Loucy (cell line): ENCODE results near the gene PTOV1.

ENCODE experiments used
- H2AFZ ChIP-seq: fragments of 200-600 bp; sonication (generic); 2 replicates; pipeline ENCODE4 v1.6.0; 2016; ENCODE audit warnings: antibody characterized with exemption, mild to moderate bottlenecking, low read length, moderate library complexity
- H3F3A ChIP-seq: fragments of 200-600 bp; 2 replicates; pipeline ENCODE4 v1.6.0; 2016; ENCODE audit warnings: antibody characterized with exemption, low read depth, mild to moderate bottlenecking
- H3K27me3 ChIP-seq: fragments of 200-600 bp; sonication (generic); 2 replicates; pipeline ENCODE4 v1.6.1; 2014; ENCODE audit warnings: low read length, mild to moderate bottlenecking; ENCODE audit not compliant: insufficient read depth, poor library complexity, severe bottlenecking
- H3K36me3 ChIP-seq: fragments of 200-600 bp; sonication (generic); 2 replicates; pipeline ENCODE4 v1.6.1; 2016; ENCODE audit warnings: low read length; ENCODE audit not compliant: insufficient read depth
- H3K4me1 ChIP-seq: fragments of 200-600 bp; sonication (generic); 2 replicates; pipeline ENCODE4 v1.5.1; 2014; ENCODE audit warnings: low read length, mild to moderate bottlenecking; ENCODE audit not compliant: insufficient read depth, poor library complexity, severe bottlenecking
- H3K4me2 ChIP-seq: fragments of 200-600 bp; sonication (generic); 2 replicates; pipeline ENCODE4 v1.6.0; 2014; ENCODE audit warnings: antibody characterized with exemption, low read length, low read depth, mild to moderate bottlenecking; ENCODE audit not compliant: poor library complexity, severe bottlenecking
- H3K4me3 ChIP-seq: fragments of 200-600 bp; sonication (generic); 2 replicates; pipeline ENCODE4 v1.5.1; 2014; ENCODE audit warnings: low read length, mild to moderate bottlenecking, mixed read lengths; ENCODE audit not compliant: poor library complexity, severe bottlenecking
- H3K79me2 ChIP-seq: fragments of 200-600 bp; sonication (generic); 2 replicates; pipeline ENCODE4 v1.6.1; 2014; ENCODE audit warnings: low read length; ENCODE audit not compliant: insufficient read depth
- H3K9ac ChIP-seq: fragments of 200-600 bp; sonication (generic); 2 replicates; pipeline ENCODE4 v1.6.0; 2014; ENCODE audit warnings: mild to moderate bottlenecking, low read depth, low read length, moderate library complexity; ENCODE audit not compliant: poor library complexity, severe bottlenecking
- H3K9me2 ChIP-seq: fragments of 200-600 bp; sonication (generic); replicated peaks from 2 replicates; pipeline ENCODE4 v1.6.1; 2016; ENCODE audit warnings: low read depth, low read length, mixed read lengths
- H3K9me3 ChIP-seq: fragments of 200-600 bp; sonication (generic); 2 replicates; pipeline ENCODE4 v1.6.1; 2014; ENCODE audit warnings: mild to moderate bottlenecking, antibody characterized with exemption, low read length, low read depth; ENCODE audit not compliant: insufficient read depth
- H4K20me1 ChIP-seq: fragments of 200-600 bp; sonication (generic); 2 replicates; pipeline ENCODE4 v1.6.0; 2014; ENCODE audit warnings: antibody characterized with exemption, low read length, mild to moderate bottlenecking; ENCODE audit not compliant: insufficient read depth, poor library complexity, severe bottlenecking
- CTCF ChIP-seq: fragments of 200-600 bp; sonication (generic); conservative IDR thresholded peaks from 2 replicates; pipeline ENCODE4 v1.5.1; 2014; ENCODE audit warnings: mild to moderate bottlenecking, antibody characterized with exemption, low read length
- EZH2phosphoT487 ChIP-seq: fragments of 200-600 bp; IDR thresholded peaks from 2 replicates; pipeline ENCODE4 v1.6.1; 2018; ENCODE audit warnings: antibody characterized with exemption, mild to moderate bottlenecking, moderate library complexity, borderline replicate concordance

Gene PTOV1

GRCh38 chr19:49884109-49884508 is 33.1 kb downstream of the PTOV1 start:
- H3K36me3 ChIP-seq, result peaks cover 17% of the 10 kb centered on the region; the same call in 1 of the 2 replicates
- no peak overlapping the region for H3K4me2 ChIP-seq
- peaks cover 2% of the 10 kb centered on the region for H3K4me1 ChIP-seq
- no peaks in the 10 kb centered on the region for H3F3A ChIP-seq
- H3K9me2 ChIP-seq, result no peaks in the 10 kb centered on the region
- H3K4me3 ChIP-seq, result no peak overlapping the region
- no peak overlapping the region for H2AFZ ChIP-seq
- H3K9me3 ChIP-seq, result no peaks in the 10 kb centered on the region
- TF ChIP-seq CTCF, result no peak
- no peak for TF ChIP-seq EZH2phosphoT487
- H3K79me2 ChIP-seq, result peaks cover 2% of the 10 kb centered on the region; the same call in 1 of the 2 replicates
- H3K9ac ChIP-seq, result no peak overlapping the region
- no peaks in the 10 kb centered on the region for H3K27me3 ChIP-seq
- H4K20me1 ChIP-seq, result no peaks in the 10 kb centered on the region

- Histone ChIP-seq H3K4me3 (no peak overlapping the region), H3K79me2 (no peaks in the 10 kb centered on the region), H3F3A (no peaks in the 10 kb centered on the region), H3K4me2 (no peak overlapping the region), H3K9ac (no peak overlapping the region), H3K4me1 (no peaks in the 10 kb centered on the region), H4K20me1 (no peaks in the 10 kb centered on the region), H3K9me3 (no peaks in the 10 kb centered on the region), H3K36me3 (peaks cover 17% of the 10 kb centered on the region; the same call in 1 of the 2 replicates), H3K9me2 (no peaks in the 10 kb centered on the region), H2AFZ (no peak overlapping the region), H3K27me3 (no peaks in the 10 kb centered on the region)
- TF ChIP-seq EZH2phosphoT487, result no peak
- no peak for TF ChIP-seq CTCF
Measured at GRCh38 chr19:49884760-49885159, 33.8 kb downstream of the PTOV1 start.

- Histone ChIP-seq H3K4me2 (no peak overlapping the region), H3K4me1 (no peaks in the 10 kb centered on the region), H3K36me3 (peaks cover 12% of the 10 kb centered on the region; the same call in 1 of the 2 replicates), H3K4me3 (no peak overlapping the region), H4K20me1 (no peaks in the 10 kb centered on the region), H3K9ac (no peak overlapping the region), H2AFZ (no peak overlapping the region), H3K9me2 (no peaks in the 10 kb centered on the region), H3K27me3 (no peaks in the 10 kb centered on the region), H3K79me2 (no peaks in the 10 kb centered on the region), H3K9me3 (no peaks in the 10 kb centered on the region), H3F3A (no peaks in the 10 kb centered on the region)
- no peak for TF ChIP-seq EZH2phosphoT487
- TF ChIP-seq CTCF, result no peak
Measured at GRCh38 chr19:49887037-49887664, 36.2 kb downstream of the PTOV1 start.
